H7 (cell line): Measurements from ENCODE around the gene POLR3C. TPM values are rescaled to one million over a fixed set of nuclear protein-coding genes. Genes with fewer than 3 reads are reported as not detected.
"Not testable (repeated sequence)": the region's sequence is repeated elsewhere in the genome, so short reads cannot be mapped to it uniquely, and the experiment has no call there.

Experiments used
- DNase-seq: peaks from one replicate; pipeline ENCODE4 v3.0.0; 2012
- H3K27me3 ChIP-seq: 2 replicates; pipeline ENCODE4 v1.6.0; 2011; ENCODE audit warnings: mild to moderate bottlenecking, low read length; ENCODE audit not compliant: control insufficient read depth, insufficient read depth
- H3K36me3 ChIP-seq: replicated peaks from 2 replicates; pipeline ENCODE4 v1.5.1; 2011; ENCODE audit warnings: low read length; ENCODE audit not compliant: control insufficient read depth, insufficient read depth
- H3K4me3 ChIP-seq: 2 replicates; pipeline ENCODE4 v1.5.1; 2011; ENCODE audit warnings: low read depth, mild to moderate bottlenecking, control low read depth, low read length, moderate library complexity; ENCODE audit not compliant: insufficient read depth
- total RNA-seq: library from RNA; depleted of rRNA; stranded (reverse); fragments of >200 nt; shearing (Covaris generic); gene quantifications from 2 replicates; pipeline ENCODE4 v1.2.3, GENCODE V29; 2014

The POLR3C gene
- total RNA-seq, 1 experiment from 2014 or later, result 44.3 TPM

DNA sequence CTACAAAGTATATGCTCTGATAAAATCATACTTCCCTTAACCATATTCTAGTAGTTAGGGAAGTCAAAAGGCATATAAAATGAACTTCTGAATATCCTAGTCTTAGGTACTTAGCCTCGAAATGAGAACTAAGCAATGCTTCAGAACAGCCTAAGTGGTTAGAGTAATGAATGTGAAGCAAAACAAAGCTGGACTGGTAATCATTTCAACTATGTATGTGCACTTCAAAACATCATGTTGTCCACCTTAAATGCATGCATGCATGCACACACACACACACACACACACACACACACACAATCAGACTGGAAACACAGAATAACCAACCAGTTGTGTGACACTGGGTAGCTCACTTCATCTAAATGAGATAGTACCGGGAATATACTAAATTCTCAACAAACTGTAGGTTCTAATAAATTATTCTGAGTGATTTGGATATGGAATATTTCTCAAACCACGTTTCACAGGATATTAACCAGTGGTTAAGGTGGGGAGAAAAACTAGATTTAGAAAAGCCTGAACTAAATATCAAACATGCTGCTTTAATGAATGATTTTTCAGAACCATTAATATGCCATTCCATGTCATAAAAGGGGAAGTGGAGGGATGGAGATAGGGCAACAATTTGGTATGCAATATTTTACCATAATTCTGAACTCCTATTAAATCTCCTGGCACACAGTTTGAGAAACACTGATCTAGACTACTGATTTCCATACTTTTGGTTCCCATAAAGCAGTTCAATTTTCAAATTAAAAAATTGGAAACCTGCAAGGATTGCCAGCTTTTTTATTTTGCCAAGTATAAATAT is 19.6 kb upstream of the POLR3C start:
- no peaks in the 10 kb centered on the region for H3K27me3 ChIP-seq
- no peak overlapping the region for H3K4me3 ChIP-seq
- no peak for DNase-seq

DNA sequence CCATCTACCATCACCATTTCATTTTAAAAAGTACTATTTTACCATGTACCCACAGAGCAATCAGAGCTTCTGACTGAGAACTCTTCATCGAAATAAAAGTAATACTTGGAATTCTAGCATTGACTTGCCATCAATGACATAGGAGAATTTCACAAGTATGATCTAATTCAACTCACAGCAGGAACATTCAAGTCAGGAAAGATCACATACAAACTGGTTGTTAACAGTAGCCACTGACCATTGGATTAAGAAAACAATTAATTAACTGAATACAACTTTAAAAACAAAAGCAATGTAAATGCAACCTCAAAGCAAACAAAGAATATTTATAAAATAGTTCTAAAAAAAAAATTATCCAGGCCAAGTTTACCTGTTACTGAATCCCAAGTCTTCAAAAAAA is 18.9 kb upstream of the POLR3C start:
- DNase-seq, result no peak
- H3K27me3 ChIP-seq, result no peaks in the 10 kb centered on the region
- H3K36me3 ChIP-seq, result no peaks in the 10 kb centered on the region
- H3K4me3 ChIP-seq, result no peak overlapping the region

More for the DNA sequence above, 19.6 kb upstream of the POLR3C start:
- no peaks in the 10 kb centered on the region for H3K36me3 ChIP-seq

DNA sequence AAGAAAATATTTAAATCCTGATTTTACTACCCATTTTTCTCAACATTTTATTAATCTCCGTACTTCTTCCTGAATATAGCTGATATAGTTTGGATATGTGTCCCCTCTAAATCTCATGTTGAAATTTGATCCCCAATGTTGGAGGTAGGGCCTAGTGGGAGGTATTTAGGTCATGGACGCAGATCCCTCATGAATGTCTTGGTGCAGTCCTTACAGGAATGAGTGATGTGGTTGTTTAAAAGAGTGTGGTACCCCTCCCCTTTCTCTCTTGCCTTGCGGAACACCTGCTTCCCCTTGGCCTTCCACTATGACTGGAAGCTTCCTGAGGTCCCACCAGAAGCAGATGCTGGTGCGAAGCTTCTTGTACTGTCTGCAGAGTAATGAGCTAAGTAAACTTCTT is 17.6 kb upstream of the POLR3C start:
- Histone ChIP-seq H3K27me3 (no peaks in the 10 kb centered on the region), H3K4me3 (no peak overlapping the region), H3K36me3 (no peaks in the 10 kb centered on the region)
- no peak for DNase-seq

DNA sequence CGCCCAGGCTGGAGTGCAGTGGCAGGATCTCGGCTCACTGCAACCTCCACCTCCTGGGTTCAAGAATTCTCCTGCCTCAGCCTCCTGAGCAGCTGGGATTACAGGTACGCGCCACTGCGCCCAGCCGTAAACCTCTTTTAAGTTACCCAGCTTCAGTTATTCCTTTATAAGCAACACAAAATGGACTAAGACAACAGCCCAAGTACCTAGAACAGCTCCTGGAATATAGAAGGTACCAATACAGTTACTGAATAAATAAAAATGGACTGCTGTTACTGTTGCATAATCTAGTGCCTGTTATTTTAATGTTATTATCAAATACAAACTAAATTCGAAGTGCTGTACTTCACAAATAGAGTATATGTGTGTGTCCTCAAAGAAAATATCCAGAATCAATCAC is 17.2 kb upstream of the POLR3C start:
- no peak for DNase-seq
- no peaks in the 10 kb centered on the region for H3K27me3 ChIP-seq
- no peak overlapping the region for H3K4me3 ChIP-seq
- no peaks in the 10 kb centered on the region for H3K36me3 ChIP-seq

DNA sequence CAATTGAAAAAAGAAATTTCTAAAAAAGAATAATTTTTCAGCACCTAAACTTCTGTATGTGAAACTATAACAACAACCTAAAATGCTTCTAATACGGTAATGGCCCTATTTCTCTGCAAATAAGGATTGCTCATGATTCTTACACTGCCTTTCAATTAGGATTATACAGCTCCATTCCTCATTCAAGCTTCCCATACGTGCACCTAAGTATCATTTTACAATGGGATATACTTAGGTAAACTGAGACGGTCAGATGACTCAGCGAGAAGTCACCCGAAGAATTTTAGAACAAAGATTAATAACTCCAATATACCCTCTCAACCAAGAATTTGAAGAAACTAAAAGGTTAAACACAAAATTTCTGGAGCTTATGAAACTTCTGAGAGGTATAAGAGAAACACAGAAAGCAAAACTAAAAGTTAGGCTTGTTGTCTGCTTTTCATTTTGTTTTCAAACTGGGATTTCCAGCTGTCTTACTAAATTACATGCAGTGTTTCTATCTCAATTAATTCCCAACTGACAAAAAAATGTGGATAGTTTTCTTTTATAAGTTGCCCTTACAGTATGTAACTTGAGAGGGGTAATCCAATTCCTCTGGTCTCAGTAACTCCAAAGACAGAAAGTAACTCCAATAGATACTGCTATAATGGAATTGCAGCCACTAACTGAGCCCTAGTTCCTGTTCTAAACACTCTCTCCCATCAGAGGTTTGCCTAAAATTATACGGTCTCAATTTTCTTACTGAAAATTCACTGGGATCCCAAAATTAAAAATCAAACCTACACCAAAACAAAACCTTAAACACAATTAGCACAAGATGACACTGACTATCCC is 10.8 kb upstream of the POLR3C start:
- H3K4me3 ChIP-seq, H3K27me3 ChIP-seq, H3K36me3 ChIP-seq, DNase-seq: not testable (repeated sequence)

DNA sequence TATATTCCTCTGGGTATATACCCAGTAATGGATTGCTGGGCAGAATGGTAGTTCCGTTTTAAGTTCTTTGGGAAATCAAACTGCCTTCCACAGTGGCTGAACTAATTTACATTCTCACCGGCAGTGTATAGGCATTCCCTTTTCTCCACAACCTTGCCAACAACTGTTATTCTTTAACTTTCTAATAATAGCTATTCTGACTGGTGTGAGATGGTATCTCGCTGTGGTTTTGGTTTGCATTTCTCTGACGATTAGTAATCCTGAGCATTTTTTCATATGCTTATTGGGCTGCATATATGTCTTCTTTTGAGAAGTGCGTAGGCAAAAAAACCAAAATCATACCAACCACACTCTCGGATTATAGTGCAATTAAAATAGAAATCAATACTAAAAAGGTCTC is 5.9 kb upstream of the POLR3C start:
- H3K4me3 ChIP-seq, H3K27me3 ChIP-seq, DNase-seq, H3K36me3 ChIP-seq: not testable (repeated sequence)

DNA sequence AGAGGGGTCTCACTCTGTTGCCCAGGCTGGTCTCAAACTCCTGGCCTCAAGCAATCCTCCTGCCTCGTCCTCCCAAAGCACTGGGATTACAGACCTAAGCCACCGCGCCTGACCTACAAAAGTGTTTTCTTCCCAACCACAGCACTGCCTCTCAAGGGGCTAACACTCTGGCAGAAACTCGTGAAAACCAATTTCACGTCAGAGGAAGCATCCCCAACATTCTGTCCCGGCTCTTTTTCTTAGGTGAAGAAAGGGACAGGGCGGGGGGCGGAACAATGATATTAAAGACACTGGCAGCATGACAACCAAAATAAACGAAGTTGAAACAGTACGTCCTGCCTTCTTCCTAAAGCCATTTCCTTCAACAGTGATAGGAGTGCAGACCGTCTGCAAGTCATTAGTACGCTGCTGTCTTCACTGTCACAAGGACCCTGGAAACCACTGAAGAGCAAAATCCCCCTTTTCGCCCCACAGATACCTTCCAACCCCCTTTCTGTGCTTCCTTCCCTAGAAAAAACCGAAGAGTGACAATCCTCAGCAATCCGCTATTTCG is 1.1 kb upstream of the POLR3C start:
- H3K4me3 ChIP-seq, result not testable (repeated sequence)

DNA sequence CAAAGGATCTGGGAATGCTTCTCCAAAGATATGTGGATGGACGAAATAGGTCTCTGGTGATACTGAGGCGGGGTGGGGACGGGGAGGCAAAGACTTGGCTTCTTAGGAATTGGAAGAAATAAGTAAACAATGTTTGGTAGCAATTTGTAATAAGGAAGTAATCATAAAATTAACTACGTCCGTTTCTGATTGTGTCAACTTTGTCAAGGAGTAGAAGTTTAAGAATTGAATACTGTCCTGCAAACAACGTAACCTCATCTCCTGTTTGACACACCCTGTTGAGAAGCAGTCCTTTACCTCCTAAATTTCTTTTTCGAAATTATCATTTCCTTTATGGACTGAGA is 471 bp downstream of the POLR3C start:
- DNase-seq, result peak; percentile 22
- H3K36me3 ChIP-seq, result peaks cover 21% of the 10 kb centered on the region
- H3K4me3 ChIP-seq, result peak overlapping the region; percentile 91

More for the DNA sequence above, 1.1 kb upstream of the POLR3C start:
- not testable (repeated sequence) for DNase-seq, H3K27me3 ChIP-seq, H3K36me3 ChIP-seq

DNA sequence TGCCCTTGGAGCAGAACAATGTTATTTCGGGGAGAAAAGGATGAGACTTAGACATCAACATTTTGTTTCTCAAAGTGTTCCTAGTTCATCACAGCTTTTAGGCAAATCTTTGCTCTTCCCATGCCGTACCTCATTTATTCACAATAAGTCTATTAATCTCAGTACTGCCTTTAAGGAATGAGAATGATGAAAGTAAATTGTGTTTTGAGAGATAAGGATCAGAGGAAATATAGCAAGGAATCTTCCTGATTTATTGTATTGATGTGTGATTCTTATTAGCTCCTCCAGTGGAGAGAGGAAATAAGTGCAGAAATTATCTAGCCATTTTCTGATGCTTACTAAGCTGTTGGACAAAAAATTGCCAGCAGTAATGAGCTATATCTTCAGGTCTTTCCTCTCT is 2.0 kb downstream of the POLR3C start:
- no peak for DNase-seq
- Histone ChIP-seq H3K4me3 (no peak overlapping the region), H3K27me3 (no peaks in the 10 kb centered on the region), H3K36me3 (peaks cover 23% of the 10 kb centered on the region)

More for the DNA sequence above, 471 bp downstream of the POLR3C start:
- H3K27me3 ChIP-seq, result no peaks in the 10 kb centered on the region

DNA sequence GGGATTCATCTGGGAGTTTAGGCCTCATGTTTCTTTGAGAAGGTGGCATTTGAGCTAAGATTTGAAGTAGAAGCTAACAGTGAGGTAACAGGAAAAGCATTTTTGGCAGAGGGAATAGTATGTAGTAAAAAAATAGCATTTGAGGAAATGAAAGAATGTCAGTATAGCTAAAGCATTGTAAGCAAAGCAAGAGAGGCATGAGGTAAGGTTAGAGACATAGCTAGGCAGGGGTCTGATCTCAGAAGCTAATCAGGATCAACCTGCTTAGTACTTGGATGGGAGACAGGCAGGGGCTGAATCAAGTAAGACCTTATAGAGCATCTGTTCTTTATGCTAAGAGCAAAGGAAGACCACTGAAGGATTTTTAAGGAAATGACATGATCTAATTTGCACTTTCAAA is 4.0 kb downstream of the POLR3C start:
- Histone ChIP-seq H3K4me3 (no peak overlapping the region), H3K36me3 (peaks cover 27% of the 10 kb centered on the region), H3K27me3 (no peaks in the 10 kb centered on the region)
- DNase-seq, result no peak

DNA sequence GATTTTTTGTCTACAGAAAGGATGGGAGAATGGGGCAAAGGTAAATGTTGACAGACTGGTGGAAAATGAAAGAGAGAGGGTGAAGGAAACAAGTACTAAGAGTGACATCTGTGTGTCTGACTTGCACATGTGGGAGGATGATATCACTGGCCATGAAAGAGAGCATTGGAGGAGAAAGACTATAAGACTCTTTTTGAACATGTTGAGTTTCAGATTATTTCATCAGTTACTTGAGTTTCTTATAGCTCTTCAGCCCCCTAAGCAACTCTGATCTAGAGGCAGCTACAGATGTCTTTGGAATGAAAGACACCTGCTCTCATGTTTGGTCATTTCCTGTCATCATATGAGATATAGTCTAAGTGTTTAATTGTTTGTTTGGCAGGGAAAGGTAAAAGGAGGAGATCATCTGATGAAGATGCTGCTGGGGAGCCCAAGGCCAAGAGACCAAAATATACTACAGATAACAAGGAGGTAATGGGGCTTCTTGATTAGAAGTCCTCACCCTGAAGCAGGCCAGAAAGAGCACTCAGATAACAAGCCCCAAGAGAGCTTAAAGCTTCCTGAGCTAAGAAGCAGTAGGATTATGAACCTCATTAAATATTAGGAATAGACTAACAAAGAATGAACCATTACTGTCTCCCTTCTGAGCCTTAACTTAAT is 4.5 kb downstream of the POLR3C start:
- DNase-seq, result no peak
- Histone ChIP-seq H3K27me3 (no peaks in the 10 kb centered on the region), H3K36me3 (peaks cover 31% of the 10 kb centered on the region), H3K4me3 (no peak overlapping the region)

DNA sequence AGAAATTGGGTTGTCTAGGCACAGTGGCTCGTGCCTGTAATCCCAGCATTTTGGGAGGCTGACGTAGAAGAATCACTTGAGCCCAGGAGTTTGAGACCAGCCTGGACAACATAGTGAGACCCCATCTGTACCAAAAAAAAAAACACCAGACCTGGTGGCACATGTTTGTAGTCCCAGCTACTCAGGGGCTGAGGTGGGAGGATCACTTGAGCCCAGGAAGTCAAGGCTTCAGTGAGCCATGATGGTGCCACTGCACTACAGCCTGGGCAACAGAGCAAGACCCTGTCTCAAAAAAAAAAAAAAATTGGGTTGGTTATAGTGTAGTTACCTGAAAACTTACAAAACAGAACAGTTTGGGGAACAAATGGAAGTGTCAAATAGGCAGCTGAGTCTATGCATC is 6.8 kb downstream of the POLR3C start:
- H3K4me3 ChIP-seq, H3K27me3 ChIP-seq, DNase-seq: not testable (repeated sequence)
- H3K36me3 ChIP-seq, result peaks cover 37% of the 10 kb centered on the region

DNA sequence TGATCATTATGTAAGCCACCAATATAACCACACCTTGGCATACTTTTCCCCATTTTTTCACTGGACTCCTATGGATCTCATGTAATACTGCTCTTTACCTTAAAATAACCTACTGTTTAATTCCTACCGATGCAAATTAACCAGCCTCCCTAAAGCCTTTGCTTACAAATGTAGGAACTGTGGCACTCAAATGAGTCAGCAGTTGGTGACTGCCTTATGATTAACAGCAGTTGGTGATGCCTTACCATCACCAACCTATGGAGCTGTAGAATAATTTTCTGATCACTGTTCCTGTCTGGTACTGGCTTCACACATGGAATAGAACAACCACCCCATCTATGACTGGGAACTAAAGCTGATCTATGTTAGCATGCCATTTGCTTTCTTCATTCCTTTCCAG is 13.7 kb downstream of the POLR3C start:
- Histone ChIP-seq H3K4me3 (no peak overlapping the region), H3K27me3 (no peaks in the 10 kb centered on the region), H3K36me3 (peaks cover 42% of the 10 kb centered on the region)
- no peak for DNase-seq

DNA sequence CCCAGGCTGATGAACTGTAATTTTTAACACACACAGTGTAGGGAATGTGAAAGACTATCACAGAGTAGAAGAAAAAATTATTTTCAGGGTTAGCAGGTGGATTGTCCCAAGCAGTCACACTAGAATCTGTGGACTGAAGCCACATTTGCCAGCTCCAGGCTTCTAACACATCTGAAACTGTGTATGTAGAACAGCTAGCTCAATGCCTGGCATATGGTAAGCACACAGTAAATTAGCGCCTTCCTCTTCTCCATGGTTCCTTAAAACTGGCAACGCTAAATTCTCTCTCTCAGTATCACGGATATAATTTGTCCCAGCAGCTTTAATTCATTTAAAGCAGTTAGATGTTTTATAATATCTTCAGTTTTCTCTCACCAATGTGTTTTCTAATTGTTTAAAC is 19.0 kb downstream of the POLR3C start:
- peaks cover 20% of the 10 kb centered on the region for H3K36me3 ChIP-seq

More for the DNA sequence above, 19.0 kb downstream of the POLR3C start:
- no peak for DNase-seq
- Histone ChIP-seq H3K4me3 (no peak overlapping the region), H3K27me3 (peaks cover 5% of the 10 kb centered on the region; the same call in 1 of the 2 replicates)
